Body of pancreas (tissue), 4 donors: ENCODE data around the gene XRCC3. TPM values are rescaled to one million over a fixed set of nuclear protein-coding genes. Genes with fewer than 3 reads are reported as not detected.
"Not testable (repeated sequence)": the region's sequence is repeated elsewhere in the genome, so short reads cannot be mapped to it uniquely, and the experiment has no call there.

Source experiments
- ATAC-seq: fragments of 150-250 bp; one replicate; pipeline ENCODE4 v1.9.1; 2016
- DNase-seq, 4 donors: peaks; one replicate each; pipeline ENCODE4 v3.0.0-alpha.2; 2019
- H3K27ac ChIP-seq, 4 donors: fragments of 200-600 bp; sonication (generic); 1 replicate in 3 of 4; 2 replicates in 1 of 4; pipeline versions ENCODE4 v1.5.1 to v1.6.1; 2016 to 2019; ENCODE audit warnings: mild to moderate bottlenecking in 1 of 4, mixed read lengths in 1 of 4, moderate library complexity in 1 of 4
- H3K27me3 ChIP-seq, 2 donors: fragments of 200-600 bp; sonication (generic); one replicate each; pipeline ENCODE4 v1.6.0; 2016; ENCODE audit warnings: mild to moderate bottlenecking in 1 of 2
- H3K36me3 ChIP-seq, 2 donors: fragments of 200-600 bp; sonication (generic); replicated peaks in 1 of 2; 2 replicates each; pipeline ENCODE4 v1.5.1; 2016; ENCODE audit warnings: low read depth in 2 of 2; ENCODE audit not compliant: insufficient read depth in 1 of 2
- H3K4me1 ChIP-seq: fragments of 200-600 bp; sonication (generic); one replicate; pipeline ENCODE4 v1.6.0; 2016
- H3K4me3 ChIP-seq, 2 donors: fragments of 200-600 bp; sonication (generic); 1 replicate in 1 of 2; 2 replicates in 1 of 2; pipeline ENCODE4 v1.5.1; 2016 to 2019
- H3K9me3 ChIP-seq, 3 donors: fragments of 200-600 bp; sonication (generic); 1 replicate in 2 of 3; 2 replicates in 1 of 3; pipeline ENCODE4 v1.5.1; 2016
- CTCF ChIP-seq, 7 experiments: fragments of 450-650 bp in 4 of 7; fragments of 200-600 bp in 3 of 7; sonication (generic) in 3 of 7; IDR thresholded peaks; one replicate each; pipeline ENCODE4 v1.5.1; 2016 to 2019; ENCODE audit warnings: antibody characterized with exemption in 7 of 7
- POLR2A ChIP-seq, 3 donors: fragments of 450-650 bp; IDR thresholded peaks; one replicate each; pipeline ENCODE4 v1.6.1; 2016; ENCODE audit warnings: antibody characterized with exemption in 3 of 3, mild to moderate bottlenecking in 2 of 3
- WGBS, 2 donors: methylation state at CpG; one replicate each; pipeline ENCODE4 v1.1.5; 2017; 5-methylcytosine and 5-hydroxymethylcytosine counted together
- intact Hi-C: fragments of 100-400 bp; cut with DNase I; formaldehyde crosslinking; loops from one replicate; pipeline ENCODE4 v1.15.1; 2023
- total RNA-seq, 2 donors: library from RNA; depleted of rRNA; stranded (reverse); fragments of >200 nt; gene quantifications; one replicate each; pipeline ENCODE4 v1.1.0, GENCODE V29; 2016

Gene XRCC3
- total RNA-seq, 2 donors from 2014 or later, result 3.9 to 5.6 TPM

- H3K9me3 ChIP-seq, result no peaks in the 10 kb centered on the region
- H3K27ac ChIP-seq, result no peak overlapping the region
- TF ChIP-seq POLR2A (IDR thresholded peaks at IDR 0.05) (no peak), CTCF (IDR thresholded peaks at IDR 0.05) (no peak)
- peaks cover 10 to 29% of the 10 kb centered on the region in 2 donors for H3K36me3 ChIP-seq
- no peaks in the 10 kb centered on the region for H3K27me3 ChIP-seq
- intact Hi-C loops, result no loop called here
- DNase-seq (no peak), ATAC-seq (no peak)
- H3K4me3 ChIP-seq, result no peak overlapping the region
- H3K4me1 ChIP-seq, result peaks cover 19% of the 10 kb centered on the region
- 60 to 69% methylated on average over 4 of the region's 4 CpGs for WGBS, 2 donors
Measured at GRCh38 chr14:103656031-103656755, 59.1 kb downstream of the XRCC3 start.

GRCh38 chr14:103654619-103655018 lies 60.6 kb downstream of the XRCC3 start:
- 67 to 77% methylated on average over 6 of the region's 6 CpGs for whole genome bisulfite sequencing, 2 donors
- Histone ChIP-seq H3K27ac (peak overlapping the region in 2 of 4 donors; percentile 12 to 29), H3K4me1 (peaks cover 22% of the 10 kb centered on the region), H3K9me3 (no peaks in the 10 kb centered on the region), H3K36me3 (peaks cover 10 to 22% of the 10 kb centered on the region in 2 donors), H3K4me3 (no peak overlapping the region), H3K27me3 (no peaks in the 10 kb centered on the region)
- intact Hi-C loops, result no loop called here
- DNase-seq (no peak), ATAC-seq (no peak)
- TF ChIP-seq CTCF (IDR thresholded peaks at IDR 0.05) (no peak), POLR2A (IDR thresholded peaks at IDR 0.05) (no peak)

GRCh38 chr14:103653805-103654204 lies 61.4 kb downstream of the XRCC3 start:
- no peak for TF ChIP-seq POLR2A (IDR thresholded peaks at IDR 0.05)
- no peak for ATAC-seq
- Histone ChIP-seq H3K9me3 (no peaks in the 10 kb centered on the region), H3K27ac (peak overlapping the region in 2 of 4 donors; percentile 22 to 52), H3K4me1 (peaks cover 22% of the 10 kb centered on the region), H3K27me3 (no peaks in the 10 kb centered on the region), H3K36me3 (peaks cover 10 to 18% of the 10 kb centered on the region in 2 donors), H3K4me3 (no peak overlapping the region)
- DNase-seq, result no peak
- WGBS, 2 donors, result 62 to 72% methylated on average over 4 of the region's 4 CpGs
- intact Hi-C loops, result no loop called here

- WGBS, 2 donors, result 58 to 66% methylated on average over 6 to 10 of the region's 10 CpGs
- Histone ChIP-seq H3K36me3 (peaks cover 10 to 18% of the 10 kb centered on the region in 2 donors), H3K4me1 (peaks cover 22% of the 10 kb centered on the region), H3K27ac (peak overlapping the region in 3 of 4 donors; percentile 5 to 52 (median 22))
- H3K9me3 ChIP-seq, intact Hi-C loops, ATAC-seq, DNase-seq, H3K4me3 ChIP-seq, H3K27me3 ChIP-seq: not testable (repeated sequence)
Measured at GRCh38 chr14:103653336-103653735, 61.9 kb downstream of the XRCC3 start.

GRCh38 chr14:103652806-103653205 lies 62.4 kb downstream of the XRCC3 start:
- DNase-seq (no peak), ATAC-seq (no peak)
- WGBS, 2 donors, result 82 to 93% methylated on average over 3 of the region's 3 CpGs
- Histone ChIP-seq H3K9me3 (no peaks in the 10 kb centered on the region), H3K4me1 (peaks cover 22% of the 10 kb centered on the region), H3K4me3 (no peak overlapping the region), H3K27me3 (no peaks in the 10 kb centered on the region), H3K36me3 (peaks cover 10 to 16% of the 10 kb centered on the region in 2 donors), H3K27ac (peak overlapping the region in 3 of 4 donors; percentile 5 to 52 (median 22))
- TF ChIP-seq CTCF (IDR thresholded peaks at IDR 0.05) (no peak), POLR2A (IDR thresholded peaks at IDR 0.05) (no peak)
- intact Hi-C loops, result no loop called here

GRCh38 chr14:103651585-103651984 lies 63.7 kb downstream of the XRCC3 start:
- H3K9me3 ChIP-seq, result no peaks in the 10 kb centered on the region
- no peaks in the 10 kb centered on the region for H3K27me3 ChIP-seq
- H3K27ac ChIP-seq, result no peak overlapping the region
- ATAC-seq, result no peak
- H3K36me3 ChIP-seq, result peaks cover 10 to 15% of the 10 kb centered on the region in 2 donors
- TF ChIP-seq CTCF (IDR thresholded peaks at IDR 0.05), result no peak
- TF ChIP-seq POLR2A (IDR thresholded peaks at IDR 0.05), result no peak
- H3K4me1 ChIP-seq, result peaks cover 22% of the 10 kb centered on the region
- no peak for DNase-seq
- intact Hi-C loops, result no loop called here
- no peak overlapping the region for H3K4me3 ChIP-seq
- 68 to 70% methylated on average over 6 to 7 of the region's 7 CpGs for WGBS, 2 donors
